Stimulated activated CD4-positive, alpha-beta T cell treated with anti-CD3 and anti-CD28 coated beads, Interleukin-2, amount 100 ng/mL, for 48 hours (primary cell): ENCODE data around the gene MAPK8IP3.

Experiments used
- DNase-seq, 2 donors: peaks; one replicate each; pipeline ENCODE4 v3.0.0-alpha.2; 2020

MAPK8IP3 gene

GRCh38 chr16:1775006-1775845, 69.2 kb downstream of the MAPK8IP3 start:
- no peak for DNase-seq

- no peak for DNase-seq
These were observed 70.1 kb downstream of the MAPK8IP3 start for GRCh38 chr16:1775846-1776671.

GRCh38 chr16:1776672-1776955, 70.6 kb downstream of the MAPK8IP3 start:
- DNase-seq, result no peak

DNA sequence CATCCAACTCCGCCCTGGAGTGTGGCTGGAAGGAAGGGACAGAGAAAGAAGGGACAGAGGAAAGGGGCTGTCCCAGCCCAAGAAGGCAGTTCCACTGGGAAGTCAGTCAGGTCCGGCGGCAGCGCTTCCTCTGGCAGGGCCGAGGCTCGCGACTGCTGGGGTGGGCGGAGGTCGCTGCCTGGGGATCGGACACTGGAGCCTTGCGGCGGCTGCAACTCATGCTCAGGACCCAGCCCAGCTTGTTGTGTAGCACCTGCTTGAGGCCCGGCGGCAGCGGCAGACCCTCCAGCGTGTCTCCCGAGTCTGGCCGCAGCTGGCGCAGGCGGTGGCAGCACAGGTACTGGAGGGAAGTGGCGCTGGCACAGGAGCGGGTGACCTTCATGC, 71.0 kb downstream of the MAPK8IP3 start:
- no peak for DNase-seq

DNA sequence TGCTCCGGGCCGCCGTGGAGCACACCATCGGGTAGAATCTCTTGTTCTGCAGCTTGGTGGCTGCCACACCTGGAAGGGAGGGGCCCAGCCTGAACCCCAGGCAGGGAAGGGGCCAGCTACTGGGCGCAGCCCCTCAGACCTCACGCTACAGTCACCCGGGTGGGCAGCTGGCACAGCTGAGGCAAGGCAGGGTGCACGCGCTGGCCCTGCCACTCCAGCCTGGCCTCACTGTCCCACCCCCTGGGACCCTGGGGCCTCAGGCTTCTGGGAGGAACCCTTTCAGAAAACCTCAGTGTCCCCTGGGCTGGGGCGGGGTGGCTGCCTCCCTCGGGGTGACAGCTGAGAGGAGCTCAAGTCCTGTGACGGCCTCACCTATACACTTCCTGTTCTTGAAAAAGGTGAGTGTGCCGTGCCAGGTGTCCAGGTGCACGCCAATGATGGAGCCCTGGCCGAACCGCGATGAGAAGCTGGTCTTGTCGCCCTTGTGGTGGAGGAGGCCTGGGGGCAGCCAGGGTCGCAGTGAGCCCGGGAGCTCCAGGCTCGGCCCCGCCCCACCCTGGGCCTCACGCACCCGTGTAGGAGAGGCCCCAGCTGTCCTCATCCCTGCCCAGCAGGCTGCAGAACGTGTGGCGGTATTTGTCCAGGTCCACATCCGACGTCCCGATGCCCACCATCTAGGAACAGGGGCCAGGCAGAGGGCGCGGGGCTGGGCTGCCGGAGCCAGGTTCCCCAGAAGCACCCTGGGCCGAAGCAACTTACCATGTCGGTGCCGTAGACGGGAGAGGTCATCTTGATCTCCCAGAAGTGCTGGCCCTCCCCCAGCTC, 71.6 kb downstream of the MAPK8IP3 start:
- no peak for DNase-seq

- no peak for DNase-seq
These were observed 72.5 kb downstream of the MAPK8IP3 start for GRCh38 chr16:1778200-1779179.

DNA sequence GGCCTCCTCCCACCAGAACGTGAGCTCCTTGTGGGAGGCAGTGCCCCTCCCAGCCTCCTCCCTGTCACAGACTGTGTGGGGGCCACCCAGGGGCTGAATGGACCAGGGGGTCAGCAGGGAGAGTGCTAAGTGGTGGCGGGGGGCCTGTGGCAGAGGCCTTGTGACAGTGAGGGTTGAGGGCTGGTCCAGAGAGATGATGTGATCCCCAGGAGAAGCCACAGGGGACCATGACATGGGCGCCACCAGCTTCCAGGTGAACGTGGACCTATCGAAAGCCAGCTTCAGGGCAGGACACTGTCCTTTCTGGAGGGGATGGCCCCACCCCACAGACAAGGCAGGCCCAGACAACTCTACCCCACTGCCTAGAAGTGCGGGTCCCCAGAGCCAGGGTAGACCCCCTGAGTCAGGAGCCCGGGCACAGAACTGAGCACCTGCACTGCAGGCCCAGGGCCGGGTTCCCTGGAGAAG, 73.3 kb downstream of the MAPK8IP3 start:
- no peak for DNase-seq

DNA sequence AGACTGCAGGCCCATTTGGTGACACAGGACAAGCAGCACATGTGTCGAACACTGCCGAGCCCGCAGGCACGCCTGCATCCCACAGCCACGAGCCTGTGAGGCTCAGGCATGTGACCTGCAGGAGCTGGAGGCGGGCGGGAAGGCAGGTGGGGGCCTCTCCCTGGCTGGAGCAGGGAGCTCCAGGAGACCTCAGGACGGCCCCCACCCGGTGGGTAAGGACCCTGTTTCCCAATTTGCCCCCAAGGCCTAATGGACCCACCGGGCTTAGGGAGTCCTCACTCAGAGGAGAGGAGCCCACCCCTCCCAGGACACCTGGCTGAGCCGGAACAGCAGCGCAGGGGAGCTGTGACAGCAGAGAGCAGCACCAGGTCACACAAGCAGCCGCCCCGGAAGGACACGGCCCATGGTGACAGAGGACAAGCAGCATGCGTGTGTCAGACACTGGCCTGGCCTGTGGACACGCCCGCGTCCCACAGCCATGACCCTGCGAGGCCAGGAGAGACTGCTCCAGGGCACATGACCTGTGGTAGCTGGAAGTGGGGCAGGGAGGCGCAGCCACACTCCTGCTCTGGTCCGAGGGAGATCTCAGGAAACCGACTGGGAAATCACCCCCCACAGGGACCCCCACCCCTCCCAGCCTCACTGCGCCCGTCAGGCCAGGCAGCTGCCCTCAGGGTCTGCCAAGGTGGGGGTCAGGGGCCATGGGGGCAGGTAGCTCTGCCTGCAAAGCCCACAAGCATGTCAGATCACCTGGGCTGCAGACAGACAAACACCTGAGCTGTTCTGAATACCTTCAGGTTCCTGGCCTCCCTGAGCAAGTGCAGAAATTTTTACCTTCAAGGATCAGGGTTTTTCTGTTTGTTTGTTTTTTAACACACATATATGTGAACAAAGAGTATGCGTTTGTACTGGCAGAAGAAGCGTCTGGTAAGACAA, 74.0 kb downstream of the MAPK8IP3 start:
- DNase-seq, result no peak

GRCh38 chr16:1780677-1781072, 74.7 kb downstream of the MAPK8IP3 start:
- DNase-seq, result no peak

DNA sequence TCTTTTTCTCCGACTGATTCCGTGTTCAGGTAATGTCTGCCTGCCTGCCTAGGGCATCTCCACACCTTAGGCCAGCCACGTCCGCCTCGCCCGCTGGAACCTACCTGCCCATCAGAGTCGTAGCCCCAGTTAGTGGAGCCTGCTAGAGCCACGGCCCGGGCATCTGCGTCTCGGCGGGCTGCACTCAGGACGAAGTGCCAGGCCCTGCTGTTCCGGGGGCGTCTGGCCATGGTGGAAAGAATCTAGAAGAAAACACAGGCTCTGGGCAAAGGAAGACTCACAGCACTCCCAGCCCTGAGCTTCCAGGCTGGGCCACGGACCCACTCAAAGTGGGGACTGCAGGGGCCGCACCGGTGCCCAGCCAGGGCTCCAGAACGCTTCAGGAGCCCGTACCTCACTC, 75.3 kb downstream of the MAPK8IP3 start:
- DNase-seq, result no peak

- peak in 1 of 2 donors; percentile 22 for DNase-seq
These were observed 75.9 kb downstream of the MAPK8IP3 start for GRCh38 chr16:1781758-1782407.

- DNase-seq, result peak; percentile 92 to 94
These were observed 76.6 kb downstream of the MAPK8IP3 start, which contains the start of the genes NUBP2 and SPSB3 for GRCh38 chr16:1782408-1783264. NUBP2 (plus strand) TSS chr16:1782960; CDS start chr16:1783021, 61 bp downstream. SPSB3 (minus strand) TSS chr16:1782571; CDS start chr16:1781483, 1,088 bp downstream.

DNA sequence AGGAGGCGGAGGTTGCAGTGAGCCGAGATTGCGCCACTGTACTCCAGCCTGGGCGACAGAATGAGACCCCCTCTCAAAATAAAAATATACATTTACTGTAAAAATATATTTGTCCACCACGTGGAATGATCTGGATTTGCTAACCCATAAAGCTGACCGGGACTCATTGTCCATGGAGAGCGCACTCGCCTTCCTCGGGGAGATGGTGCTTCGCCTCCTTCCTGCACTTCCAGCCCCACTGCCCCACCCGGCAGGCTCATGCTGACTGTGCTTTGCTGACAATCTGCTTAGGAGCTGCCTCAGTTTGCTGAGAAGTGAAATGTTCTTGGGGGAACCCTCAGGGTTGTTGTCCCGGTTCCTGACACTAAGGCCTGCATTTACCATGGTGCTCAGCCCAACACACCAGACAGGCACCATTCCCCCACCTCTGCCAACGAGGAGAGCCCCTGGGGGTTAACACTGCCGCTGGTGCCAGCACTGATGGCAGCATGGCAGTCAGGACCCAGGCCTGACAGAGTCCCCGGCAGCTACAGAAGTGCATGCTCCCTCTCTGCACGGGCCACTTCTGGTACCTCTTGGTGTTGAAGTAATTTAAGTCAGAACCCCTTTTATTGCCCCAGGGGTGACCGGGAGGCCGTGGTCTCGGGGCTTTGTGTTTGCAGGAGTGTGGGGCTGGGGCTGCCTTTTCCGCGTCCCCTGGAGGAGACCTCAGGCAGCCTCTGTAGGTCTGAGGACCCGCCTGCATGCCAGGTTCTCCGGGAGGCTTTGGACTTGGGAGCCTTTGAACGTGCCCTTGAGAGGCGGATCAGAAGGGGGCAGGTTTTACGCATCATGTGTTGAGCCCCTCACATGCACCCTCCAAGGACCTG, 79.2 kb downstream of the MAPK8IP3 start:
- no peak for DNase-seq

DNA sequence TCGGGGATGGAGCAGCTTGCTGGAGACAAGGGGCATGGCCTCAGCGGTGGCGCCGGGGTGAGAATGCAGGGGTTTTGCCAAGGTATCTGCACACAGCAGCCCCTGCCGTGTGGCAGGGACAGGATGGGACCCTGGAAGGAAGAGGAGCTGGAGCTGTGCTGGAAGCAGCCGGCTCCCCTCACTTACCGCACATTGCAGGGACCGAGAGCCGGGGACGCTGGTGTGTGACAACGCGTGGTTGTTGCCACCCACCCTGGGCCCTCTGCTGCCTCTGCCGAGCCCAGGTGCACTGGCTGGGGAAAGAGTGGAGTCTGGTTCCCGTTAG, 79.8 kb downstream of the MAPK8IP3 start:
- no peak for DNase-seq

- no peak for DNase-seq
These were observed 80.5 kb downstream of the MAPK8IP3 start for GRCh38 chr16:1786242-1787055.

- DNase-seq, result no peak
These were observed 81.0 kb downstream of the MAPK8IP3 start for GRCh38 chr16:1787056-1787321.

DNA sequence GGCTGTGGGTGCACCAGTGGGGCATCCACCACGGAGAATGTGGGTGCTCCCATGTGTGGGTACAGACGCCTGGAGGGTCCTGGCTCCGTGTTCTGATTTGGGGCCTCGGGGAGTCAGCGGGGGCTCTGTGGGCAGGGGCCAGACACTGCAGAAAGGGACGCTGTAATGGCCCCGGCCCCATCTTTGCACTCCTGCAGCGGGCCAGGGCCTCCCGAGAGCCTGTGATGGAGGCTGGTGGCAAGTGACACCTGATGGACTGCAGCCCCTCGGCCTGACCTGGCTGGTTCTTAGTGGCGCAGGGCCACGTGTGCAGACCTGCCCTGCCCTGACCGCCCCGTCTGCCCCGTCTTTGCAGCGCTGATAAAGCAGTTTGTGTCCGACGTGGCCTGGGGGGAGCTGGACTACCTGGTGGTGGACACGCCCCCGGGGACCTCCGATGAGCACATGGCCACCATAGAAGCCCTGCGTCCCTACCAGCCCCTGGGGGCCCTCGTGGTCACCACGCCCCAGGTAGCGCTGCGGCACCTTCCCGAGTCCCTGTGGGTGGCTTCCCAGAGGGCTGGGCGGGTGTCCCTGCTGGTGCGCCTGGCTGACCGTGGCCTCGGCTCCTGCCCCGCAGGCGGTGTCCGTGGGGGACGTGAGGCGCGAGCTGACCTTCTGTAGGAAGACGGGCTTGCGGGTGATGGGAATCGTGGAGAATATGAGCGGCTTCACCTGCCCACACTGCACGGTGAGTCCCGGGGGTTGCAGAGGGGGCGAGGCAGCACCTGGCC, 81.5 kb downstream of the MAPK8IP3 start:
- DNase-seq, result no peak
